Astrocyte (in vitro differentiated cells and primary cell): Measurements from ENCODE around the gene RSPH3.

ENCODE experiments used
- CTCF ChIP-seq: IDR thresholded peaks from 2 replicates; pipeline ENCODE4 v1.5.1; 2011; ENCODE audit warnings: low read depth, mild to moderate bottlenecking, inconsistent platforms, low read length, moderate library complexity; ENCODE audit not compliant: insufficient read depth
- EZH2 ChIP-seq: IDR thresholded peaks from 2 replicates; pipeline ENCODE4 v1.6.1; 2012; ENCODE audit warnings: mild to moderate bottlenecking, low read length, inconsistent platforms; ENCODE audit not compliant: insufficient read depth

- TF ChIP-seq CTCF (no peak), EZH2 (no peak)
These were observed 8.8 kb downstream of the RSPH3 start for GRCh38 chr6:158991017-158991723.
